NCI-H2171 treated with DMSO at 0.1 percent for 48 hours (cell line): ENCODE measurements around the gene KRT14.
"Not testable (repeated sequence)": the region's sequence is repeated elsewhere in the genome, so short reads cannot be mapped to it uniquely, and the experiment has no call there.

ENCODE experiments used
- DNase-seq: peaks from one replicate; lab custom pipeline; 2025; lab: John Stamatoyannopoulos, UW

The KRT14 gene

DNA sequence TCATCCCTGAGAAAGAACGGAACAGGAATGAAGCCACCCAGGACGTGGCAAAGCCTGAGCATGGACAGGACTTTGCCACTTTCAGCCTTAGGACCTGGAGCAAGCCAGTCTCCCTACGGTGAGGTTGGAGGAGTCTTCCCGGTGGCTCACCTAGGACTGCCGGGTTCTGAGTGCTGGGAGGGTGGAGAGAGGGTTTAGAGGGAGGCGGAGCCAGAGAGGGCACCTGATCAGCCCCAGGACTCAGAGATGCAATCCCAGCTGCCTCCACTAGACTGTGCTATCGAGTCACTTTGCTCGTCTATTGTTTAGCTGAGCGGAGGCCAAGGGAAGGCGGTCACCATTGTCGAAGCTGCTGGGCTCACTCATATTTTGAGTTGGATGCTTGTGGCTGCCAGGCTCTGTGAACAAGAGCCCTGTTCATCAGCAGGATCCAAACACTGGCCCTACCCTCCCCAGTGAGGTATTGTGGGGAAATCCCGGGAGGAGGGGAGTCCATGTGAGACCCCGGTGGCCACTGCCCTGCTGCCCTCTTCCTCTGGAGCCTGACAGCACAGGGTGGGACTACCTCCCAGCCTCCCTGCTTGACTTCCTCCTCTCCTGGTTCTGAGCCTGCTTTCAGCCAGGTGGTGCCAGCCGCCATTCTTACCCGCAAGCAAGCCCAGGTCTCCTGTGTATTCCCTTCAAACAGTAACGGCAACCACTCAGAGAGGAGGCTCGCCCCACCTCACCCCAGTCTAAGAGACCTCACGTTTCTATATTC, 7.0 kb downstream of the KRT14 start:
- DNase-seq = peak; percentile 81

DNA sequence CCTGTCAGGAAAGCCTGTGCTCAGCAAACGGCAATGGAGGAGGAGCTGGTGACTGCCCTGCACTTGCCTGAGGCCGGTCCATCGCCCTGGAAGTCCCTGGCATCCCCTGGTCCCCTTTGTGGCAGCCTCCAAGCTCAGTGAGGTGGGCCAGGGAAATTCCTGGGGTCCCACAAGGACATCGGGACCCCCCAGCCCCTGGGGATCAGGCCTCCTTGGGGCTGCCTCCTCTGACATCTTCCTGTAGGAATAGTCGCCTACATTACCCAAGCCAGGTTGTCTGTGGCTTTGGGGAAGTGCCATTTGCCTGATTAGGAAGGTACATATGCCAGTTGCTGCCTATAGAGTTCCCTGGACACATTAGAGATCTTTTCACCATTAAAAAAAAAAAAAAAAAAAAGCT, 7.7 kb downstream of the KRT14 start:
- DNase-seq = no peak

DNA sequence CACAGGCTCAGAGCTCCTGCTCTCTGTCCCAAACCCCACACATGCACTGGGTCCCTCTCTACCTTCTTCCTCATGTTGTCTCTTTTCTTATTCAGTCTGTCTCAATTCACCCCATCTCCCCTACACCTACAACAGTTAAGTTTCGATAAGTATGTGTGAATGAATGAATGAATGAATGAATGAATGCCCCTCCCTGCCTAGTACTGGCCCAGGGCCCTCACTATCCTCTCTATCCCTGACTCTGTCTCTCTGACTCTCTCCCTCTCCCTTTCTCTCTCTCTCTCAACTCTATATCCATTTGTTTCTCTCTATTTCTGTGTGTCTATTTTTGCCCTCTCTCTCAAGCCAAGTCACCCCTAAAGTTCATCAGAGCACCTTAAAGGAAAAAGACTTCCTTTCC, 8.2 kb downstream of the KRT14 start:
- no peak for DNase-seq

DNA sequence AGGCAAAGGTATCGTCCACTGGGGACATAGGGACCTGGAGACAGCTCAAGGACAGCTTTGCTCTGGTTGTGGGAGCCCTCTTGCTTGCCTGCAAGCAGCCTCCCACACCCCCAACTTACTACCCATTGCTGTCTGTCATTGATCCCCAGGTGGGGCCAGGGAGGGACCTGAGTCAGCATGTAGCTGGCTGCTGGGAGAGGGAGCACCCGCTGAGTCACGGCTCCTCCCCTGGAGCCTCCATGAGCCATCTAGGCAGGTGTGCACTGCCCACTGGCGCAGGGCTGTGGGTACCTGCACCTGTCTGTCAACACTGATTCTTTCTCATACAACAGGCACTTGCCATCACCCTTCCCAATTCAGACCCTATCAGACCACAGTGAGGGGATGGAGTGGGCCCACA, 10.0 kb downstream of the KRT14 start:
- DNase-seq = not testable (repeated sequence)

DNA sequence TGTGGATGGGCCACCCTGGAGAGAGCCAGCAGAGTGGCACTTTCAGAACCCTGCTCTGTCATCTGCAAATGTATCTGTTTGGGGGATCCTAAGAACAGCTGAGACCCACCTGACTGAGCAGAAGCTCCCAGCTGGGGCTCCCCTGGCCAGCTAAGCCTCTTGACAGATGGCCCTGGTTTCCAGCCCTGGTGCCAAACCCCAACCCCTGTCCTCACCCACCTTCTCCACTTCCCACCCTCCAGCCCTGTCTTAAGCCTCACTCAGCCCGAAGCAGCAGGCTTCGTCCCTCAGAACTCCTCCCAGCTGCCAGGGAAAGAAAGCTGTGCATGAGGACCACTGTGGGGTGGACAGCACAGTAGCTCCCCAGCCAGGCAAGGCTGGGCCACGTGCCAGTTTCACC, 11.4 kb downstream of the KRT14 start:
- no peak for DNase-seq

DNA sequence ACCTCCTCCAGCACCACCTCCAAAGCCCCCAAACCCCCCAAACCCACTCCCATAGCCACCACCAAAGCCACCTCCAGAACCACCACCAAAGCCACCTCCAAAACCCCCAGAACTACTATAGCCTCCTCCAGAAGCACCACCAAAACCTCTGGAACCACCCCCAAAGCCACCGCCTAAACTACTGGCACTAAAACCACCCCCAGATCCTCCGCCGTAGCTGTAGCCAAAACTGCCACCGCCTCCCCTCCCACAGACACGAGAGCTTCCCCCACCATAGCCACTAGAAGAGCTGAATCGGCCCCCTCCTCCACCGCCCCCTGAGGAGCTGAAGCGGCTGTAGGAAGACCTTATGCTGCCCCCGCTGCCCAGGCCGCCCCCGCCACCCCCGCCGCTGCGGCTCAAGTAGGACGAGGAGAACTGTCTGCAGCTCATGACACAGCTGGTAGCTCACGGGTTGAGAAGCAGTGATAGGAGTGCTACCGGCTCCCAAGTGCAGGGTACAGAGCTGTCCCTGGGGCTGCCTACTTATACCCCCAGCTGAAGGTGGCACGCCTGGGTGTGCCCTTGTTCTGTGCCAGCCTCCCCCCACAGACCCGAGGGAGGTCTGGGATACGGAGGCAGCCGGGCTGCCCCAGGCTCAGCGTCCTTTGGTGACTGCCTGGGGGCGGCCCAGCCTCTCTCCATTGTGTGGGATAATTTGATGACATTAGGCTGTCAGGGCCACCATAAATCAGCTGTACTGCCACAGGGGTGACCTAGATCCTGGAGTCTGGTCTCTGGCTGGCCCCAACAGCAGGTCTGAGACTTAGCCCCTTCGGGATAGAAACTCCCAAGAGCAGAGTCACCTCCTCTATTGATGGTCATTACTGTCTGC, 14.9 kb downstream of the KRT14 start, which contains the start of gene KRT9:
Gene KRT9, minus strand, starts transcription at position 499 of the 874 bp plus-strand sequence. Its CDS starts 67 bp downstream, at position 432.
- DNase-seq = no peak

DNA sequence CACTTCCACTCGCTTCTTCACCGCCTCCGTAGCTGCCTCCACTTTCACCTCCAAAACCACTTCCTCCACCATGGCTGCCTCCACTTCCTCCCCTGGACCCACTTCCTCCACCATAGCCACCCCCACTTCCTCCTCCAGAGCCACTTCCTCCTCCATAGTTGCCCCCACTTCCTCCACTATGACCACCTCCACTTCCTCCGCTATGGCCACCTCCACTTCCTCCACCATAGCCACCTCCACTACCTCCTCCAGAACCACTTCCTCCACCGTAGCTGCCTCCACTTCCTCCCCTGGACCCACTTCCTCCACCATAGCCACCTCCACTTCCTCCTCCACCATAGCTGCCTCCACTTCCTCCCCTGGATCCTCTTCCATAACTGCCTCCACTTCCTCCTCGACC, 19.4 kb downstream of the KRT14 start:
- no peak for DNase-seq

DNA sequence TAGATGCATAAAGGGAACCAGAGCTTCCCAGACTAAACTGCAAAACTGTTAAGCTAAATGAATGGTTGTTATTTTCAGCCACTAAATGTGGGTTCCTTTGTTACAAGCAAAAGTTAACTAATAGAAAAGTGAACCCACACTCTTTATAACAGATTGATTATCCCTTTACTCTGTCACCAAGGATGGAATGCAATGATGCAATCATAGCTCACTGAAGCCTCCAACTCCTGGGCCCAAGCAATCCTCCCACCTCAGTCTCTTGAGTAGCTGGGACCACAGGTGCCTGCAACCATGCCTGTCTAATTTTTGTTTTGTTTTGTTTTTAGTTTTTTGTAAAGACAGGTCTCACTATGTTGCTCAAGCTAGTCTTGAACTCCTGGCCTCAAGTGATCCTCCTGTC, 21.4 kb downstream of the KRT14 start:
- DNase-seq = no peak

DNA sequence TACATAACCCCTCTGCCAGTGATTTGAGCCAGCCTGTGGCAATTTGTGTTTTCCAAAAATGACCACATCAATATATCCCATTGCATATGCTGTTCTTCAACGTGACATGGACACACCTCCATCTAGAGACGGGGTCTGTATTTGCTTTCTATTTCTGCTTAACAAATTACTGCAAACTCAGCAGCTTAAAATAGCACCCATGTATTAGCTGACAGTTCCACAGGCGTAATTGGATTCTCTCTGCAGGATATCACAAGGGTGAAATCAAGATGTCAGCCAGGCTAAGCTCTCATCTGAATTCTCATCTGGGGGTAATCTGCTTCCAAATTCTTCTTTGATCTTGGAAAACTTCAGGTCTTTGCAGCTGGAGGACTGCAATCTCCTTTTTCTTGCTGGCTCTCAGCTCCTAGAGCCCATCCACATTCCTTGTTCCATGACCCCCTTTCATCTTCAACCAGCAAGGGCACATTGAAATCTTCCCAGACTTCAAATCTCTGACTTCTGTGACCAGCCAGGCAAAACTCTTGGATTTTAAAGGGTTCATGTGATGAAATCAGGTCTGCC, 23.0 kb downstream of the KRT14 start:
- no peak for DNase-seq

DNA sequence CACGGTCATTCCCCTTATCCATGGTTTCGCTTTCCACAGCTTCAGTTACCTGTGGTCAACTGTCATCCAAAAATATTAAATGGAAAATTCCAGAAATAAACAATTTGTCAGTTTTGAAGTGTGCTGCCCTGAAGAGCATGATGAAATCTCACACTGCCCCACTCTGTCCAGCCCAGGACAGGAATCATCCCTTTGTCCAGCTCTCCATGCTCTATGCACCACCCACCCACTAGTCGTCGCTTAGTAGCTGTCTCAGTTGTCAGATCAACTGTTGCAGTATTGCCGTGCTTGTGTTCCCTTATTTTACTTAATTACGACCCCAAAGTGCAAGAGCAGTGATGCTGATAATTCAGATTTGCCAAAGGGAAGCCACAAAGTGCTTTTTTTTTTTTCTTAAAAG, 25.1 kb downstream of the KRT14 start:
- DNase-seq = no peak

DNA sequence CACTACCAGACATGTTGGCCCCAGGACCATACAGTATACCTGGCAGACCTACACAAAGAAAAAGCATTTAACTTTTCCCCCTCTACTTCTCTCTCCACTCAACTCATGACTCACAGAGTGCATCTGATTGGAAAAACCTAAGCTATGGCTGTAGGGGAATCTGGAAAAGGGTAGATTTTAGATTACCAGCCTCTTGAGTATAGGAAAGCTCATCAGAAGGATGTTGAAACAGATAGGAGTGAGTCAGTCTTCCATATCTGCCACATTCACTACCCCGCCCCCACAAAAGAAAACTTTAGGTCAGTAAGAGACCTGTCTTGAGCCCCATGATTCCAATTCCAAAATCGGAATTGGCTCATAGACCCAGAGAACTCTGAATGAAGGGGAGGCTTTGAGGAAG, 27.1 kb downstream of the KRT14 start:
- DNase-seq = no peak

DNA sequence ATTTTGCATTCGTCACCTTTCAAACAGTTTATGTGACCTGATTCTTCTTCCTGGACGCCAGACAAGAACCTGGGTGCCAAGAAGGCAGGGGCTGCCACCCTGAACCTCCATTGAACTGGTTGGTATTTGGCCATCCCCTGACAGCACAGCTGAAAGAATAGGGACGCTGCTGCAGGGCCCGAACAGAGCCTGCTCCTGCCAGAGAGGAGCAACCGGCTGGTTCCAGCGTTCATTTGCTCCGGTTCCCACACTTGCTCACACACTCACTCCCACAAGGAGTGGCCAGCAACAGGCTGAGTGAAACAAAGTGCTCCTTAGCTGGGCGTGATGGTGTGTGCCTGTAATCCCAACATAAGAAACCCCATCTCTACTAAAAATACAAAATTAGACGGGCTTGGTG, 29.8 kb downstream of the KRT14 start:
- no peak for DNase-seq

DNA sequence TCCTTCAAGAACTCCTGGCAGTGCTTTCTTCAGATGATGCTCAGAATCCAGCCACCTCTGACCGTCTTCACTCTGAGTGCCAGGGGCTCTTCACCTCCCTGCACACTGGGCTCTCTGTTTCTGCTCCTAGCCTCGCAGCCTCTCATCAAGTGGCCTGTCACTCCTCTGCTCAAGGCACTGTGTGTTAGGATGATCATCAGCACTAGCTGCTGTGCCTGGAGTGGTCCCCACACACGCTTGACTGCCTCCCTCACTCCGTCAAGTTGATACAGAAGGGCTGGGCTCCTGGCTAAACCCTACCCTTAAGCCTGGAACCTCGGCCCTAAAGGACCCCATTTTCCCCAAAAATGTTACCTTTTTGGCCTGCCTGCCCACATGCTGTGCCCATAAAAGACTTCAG, 30.4 kb downstream of the KRT14 start:
- DNase-seq = no peak

DNA sequence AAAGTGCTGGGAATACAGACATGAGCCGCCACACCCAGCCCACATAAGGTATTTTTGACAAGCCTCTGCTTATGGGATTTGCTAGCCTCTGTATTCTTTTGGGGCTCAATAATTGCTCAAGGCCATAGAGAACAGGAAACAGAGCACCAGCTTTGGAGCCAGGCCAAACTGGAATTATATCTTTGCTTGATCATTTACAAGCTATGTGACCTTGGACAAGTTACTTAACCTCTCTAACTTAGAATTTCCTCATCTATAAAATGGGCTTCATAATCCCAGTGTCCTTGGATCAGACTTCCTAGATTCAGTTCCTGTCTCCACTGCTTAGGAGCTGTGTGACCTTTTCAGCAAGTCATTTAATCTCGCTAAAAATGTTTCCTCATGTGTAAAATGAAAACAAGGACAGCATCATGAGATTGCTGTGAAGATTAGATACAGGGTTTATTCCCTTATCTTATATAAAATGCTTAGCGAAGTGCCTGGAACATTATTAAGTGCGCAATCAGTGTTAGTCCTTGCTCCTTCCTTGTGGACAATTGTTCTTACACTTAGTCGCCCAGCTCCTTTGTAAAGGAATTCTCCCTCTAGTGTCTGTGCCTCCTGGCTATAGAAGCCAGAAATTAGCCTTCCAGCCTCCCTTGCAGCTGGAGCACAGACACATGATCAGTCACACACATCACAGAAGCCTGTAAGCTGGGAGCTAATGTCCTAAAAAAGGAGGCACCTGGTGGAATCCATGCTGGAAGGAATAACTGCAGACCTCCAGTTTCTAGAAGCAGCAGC, 31.4 kb downstream of the KRT14 start:
- DNase-seq = no peak

DNA sequence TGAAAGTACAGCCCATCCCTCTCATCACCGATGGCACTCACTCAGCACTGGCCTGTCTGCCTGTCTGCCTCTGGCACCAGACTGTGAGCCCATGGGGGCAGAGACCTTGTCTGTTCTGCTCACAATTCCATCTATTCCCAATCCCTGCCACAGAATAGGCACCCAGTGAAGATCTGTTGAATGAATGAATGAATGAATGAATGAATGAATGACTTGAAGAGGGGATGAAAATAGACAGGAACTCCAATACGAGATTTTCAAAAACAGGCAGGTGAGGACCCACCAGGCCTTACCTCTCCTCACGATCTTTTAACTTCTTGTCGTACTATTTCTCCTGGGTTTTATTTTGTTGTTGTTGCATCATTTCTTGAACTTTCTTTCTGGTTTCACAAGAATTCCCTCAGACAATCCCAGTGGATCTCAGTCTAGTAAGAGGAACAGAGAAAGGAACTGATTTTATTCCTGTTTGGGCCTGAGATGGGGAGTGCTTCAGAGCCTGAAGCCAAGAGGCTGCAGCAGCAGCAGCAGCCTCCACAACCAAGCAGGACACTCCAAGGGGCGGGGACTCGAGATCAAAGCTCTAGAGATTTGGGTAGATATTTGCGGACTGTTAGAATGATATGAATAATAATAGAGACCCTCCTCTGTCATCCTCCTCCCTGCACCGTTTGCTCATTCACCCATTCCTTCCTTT, 32.6 kb downstream of the KRT14 start:
- no peak for DNase-seq

DNA sequence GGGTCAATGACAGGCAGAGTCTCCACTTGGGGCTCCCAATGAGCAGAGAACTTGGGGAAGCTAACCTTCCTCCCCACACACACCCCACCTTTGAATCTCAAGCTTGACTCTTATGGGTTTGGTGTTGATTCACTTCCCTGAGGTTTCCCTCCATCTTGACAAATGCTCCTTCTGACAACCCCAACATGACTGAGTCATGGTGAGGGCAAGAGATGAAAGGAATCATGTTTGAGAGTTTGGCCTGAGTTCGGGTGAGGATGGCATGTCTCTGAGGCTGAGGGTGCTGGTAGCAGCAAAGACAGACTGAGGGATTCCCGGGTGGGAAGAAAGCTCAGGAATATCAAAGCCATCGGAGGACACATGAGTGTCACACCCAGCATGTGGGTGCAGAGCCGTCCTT, 33.5 kb downstream of the KRT14 start:
- DNase-seq = no peak

DNA sequence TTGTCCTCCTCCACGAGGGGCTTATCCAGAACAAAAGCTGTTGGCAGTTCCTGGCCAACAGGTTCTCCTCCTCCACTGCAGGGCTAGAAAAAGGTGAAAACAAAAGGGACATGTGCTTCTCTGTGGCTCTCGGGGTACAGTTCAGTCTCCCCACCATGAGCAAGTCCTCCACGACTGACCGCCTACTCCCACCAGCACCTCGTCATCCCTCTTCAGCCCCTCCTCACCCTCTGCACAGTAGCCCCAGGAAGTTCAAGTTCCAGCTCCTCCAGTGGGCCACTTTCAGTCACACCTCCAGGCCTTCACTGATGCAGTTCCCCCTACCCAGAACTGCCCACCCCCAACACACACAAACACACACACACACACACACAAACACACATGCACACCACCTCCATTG, 34.2 kb downstream of the KRT14 start:
- no peak for DNase-seq

DNA sequence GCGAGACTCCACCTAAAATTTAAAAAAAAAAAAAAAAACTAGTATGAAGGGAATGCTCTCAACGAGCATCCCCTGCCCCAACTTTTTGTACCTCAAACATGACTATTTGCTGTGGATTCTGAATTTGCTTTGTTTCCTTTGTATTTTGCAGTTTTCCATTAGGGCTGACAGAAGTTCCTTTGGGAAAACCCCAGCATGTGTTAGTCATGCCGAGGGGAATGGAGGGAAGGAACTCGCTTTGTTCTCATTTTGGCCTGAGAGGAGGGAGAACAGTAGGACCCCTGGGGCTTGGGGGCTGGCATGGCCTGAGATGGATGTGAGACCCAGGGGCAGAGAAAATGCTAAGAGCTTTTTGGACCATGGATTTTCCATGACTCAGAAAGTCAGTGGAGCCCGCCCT, 35.3 kb downstream of the KRT14 start:
- DNase-seq = no peak

DNA sequence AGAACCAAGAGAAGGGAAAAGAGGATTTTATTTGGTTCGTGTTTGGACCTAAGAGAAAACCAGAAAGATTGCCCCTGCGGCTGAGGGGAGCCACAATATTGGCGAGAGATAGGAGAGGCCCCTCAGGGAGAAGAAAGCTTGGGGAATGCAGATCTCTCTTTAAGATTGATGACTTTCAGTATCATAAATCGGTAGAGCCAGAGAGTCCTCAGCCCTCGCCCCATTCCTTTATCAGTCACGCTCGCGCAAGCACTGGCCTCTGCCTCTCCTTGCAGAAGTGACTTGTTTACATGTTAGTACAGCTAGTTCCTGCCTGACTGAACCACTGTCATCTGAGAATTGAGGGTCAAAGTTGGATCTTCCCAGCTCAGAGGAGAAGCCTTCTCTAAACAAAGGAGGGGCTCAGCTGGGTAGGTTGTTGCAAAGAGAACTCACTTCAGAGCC, 37.1 kb downstream of the KRT14 start:
- DNase-seq = no peak

DNA sequence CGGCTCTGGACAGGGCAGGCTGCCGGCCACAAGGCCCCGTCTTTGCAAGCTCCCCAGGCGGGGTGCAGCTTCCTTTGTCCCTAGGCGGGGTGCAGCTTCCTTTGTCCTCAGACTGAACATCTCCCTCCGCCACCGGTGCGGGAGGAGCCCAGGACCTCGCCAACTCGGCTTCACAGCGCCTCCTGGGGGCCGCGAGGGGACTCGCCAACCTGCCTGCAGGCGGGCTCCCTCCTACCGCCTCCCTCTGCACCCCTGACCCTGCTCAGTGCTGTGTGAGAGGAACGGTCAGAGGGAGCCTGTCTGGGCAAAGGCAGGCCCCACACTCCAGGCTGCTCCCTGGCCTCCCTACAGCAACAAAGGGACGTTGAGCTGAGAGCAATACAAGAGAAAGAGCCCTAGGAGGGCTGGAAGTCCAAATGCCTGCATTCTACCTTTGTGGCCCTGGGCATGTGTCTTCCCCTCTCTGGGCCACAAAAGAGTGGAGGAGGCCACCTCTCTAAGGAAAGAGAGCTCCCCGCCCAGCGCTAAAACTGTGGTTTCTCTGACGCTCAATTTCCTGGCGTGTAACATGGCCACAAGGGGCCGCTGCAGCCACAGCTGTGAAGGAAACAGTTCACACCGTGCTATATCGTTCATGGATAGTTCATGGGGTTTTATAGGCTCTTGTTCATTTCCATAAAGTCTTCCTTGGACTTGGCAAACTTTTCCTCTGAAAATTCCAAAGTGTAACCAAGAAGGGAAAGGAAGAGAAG, 37.7 kb downstream of the KRT14 start:
- peak; percentile 65 for DNase-seq
